ENCODE results near the gene PLK4. TPM values are rescaled to one million over a fixed set of nuclear protein-coding genes. Genes with fewer than 3 reads are reported as not detected.
"Not testable (repeated sequence)": the region's sequence is repeated elsewhere in the genome, so short reads cannot be mapped to it uniquely, and the experiment has no call there.

PLK4 gene
- total RNA-seq, 6 donors from 2014 or later, result 1.3 to 5.2 (median 2.0) TPM

DNA sequence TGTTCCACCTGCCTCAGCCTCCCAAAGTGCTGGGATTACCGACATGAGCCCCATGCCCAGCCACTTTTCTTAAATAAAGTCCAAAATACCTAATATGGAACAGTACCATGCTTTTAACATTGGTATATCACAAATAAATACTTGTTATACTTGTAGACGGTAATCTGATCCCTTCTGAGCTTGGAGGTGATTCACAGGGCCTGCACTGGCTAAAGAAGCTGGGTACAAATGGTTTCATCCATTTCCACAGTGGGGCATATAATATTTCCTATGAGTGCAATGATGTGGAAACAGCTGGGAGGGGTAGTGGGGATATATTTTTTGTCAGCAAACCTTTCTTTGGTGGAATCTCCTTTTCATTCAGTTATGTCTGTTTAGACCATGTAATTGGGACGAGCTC is 35.8 kb downstream of the PLK4 start:
- Histone ChIP-seq H3K9me3 (no peaks in the 10 kb centered on the region), H3K27me3 (no peaks in the 10 kb centered on the region), H3K36me3 (peaks cover 8 to 40% (median 11%) of the 10 kb centered on the region in 4 donors), H3K4me3 (no peak overlapping the region), H3K27ac (no peak overlapping the region), H3K4me1 (no peaks in the 10 kb centered on the region)
- no peak for ATAC-seq (ENCODE audit: low FRiP score in 2 of 2)
- WGBS, 2 donors, result 95 to 99% methylated on average over 3 of the region's 3 CpGs
- TF ChIP-seq, protein P1, sequence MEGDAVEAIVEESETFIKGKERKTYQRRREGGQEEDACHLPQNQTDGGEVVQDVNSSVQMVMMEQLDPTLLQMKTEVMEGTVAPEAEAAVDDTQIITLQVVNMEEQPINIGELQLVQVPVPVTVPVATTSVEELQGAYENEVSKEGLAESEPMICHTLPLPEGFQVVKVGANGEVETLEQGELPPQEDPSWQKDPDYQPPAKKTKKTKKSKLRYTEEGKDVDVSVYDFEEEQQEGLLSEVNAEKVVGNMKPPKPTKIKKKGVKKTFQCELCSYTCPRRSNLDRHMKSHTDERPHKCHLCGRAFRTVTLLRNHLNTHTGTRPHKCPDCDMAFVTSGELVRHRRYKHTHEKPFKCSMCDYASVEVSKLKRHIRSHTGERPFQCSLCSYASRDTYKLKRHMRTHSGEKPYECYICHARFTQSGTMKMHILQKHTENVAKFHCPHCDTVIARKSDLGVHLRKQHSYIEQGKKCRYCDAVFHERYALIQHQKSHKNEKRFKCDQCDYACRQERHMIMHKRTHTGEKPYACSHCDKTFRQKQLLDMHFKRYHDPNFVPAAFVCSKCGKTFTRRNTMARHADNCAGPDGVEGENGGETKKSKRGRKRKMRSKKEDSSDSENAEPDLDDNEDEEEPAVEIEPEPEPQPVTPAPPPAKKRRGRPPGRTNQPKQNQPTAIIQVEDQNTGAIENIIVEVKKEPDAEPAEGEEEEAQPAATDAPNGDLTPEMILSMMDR (IDR thresholded peaks at IDR 0.05), result no peak
- TF ChIP-seq EP300 (IDR thresholded peaks at IDR 0.05), result no peak
- TF ChIP-seq POLR2AphosphoS5 (IDR thresholded peaks at IDR 0.05), result no peak
- TF ChIP-seq POLR2A (IDR thresholded peaks at IDR 0.05), result no peak
- DNase-seq, result no peak

GRCh38 chr4:127917151-127917550 is 36.5 kb downstream of the PLK4 start:
- H3K27me3 ChIP-seq, result no peaks in the 10 kb centered on the region
- TF ChIP-seq POLR2AphosphoS5 (IDR thresholded peaks at IDR 0.05), result no peak
- TF ChIP-seq EP300 (IDR thresholded peaks at IDR 0.05), result no peak
- no peak for TF ChIP-seq POLR2A (IDR thresholded peaks at IDR 0.05)
- TF ChIP-seq, protein P1 (IDR thresholded peaks at IDR 0.05), result no peak
- no peak overlapping the region for H3K27ac ChIP-seq
- no peaks in the 10 kb centered on the region for H3K4me1 ChIP-seq
- no peaks in the 10 kb centered on the region for H3K9me3 ChIP-seq
- H3K4me3 ChIP-seq, result no peak overlapping the region
- DNase-seq (no peak), ATAC-seq (ENCODE audit: low FRiP score in 2 of 2) (no peak)
- H3K36me3 ChIP-seq, result peaks cover 8 to 45% (median 11%) of the 10 kb centered on the region in 4 donors

- Histone ChIP-seq H3K9me3 (no peaks in the 10 kb centered on the region), H3K27me3 (no peaks in the 10 kb centered on the region), H3K36me3 (peaks cover 8 to 49% (median 11%) of the 10 kb centered on the region in 4 donors), H3K4me3 (no peak overlapping the region), H3K27ac (no peak overlapping the region), H3K4me1 (no peaks in the 10 kb centered on the region)
- 91 to 93% methylated on average over 3 of the region's 3 CpGs for WGBS, 2 donors
- TF ChIP-seq POLR2AphosphoS5 (IDR thresholded peaks at IDR 0.05), result no peak
- no peak for TF ChIP-seq EP300 (IDR thresholded peaks at IDR 0.05)
- DNase-seq (no peak), ATAC-seq (ENCODE audit: low FRiP score in 2 of 2) (no peak)
Observed at GRCh38 chr4:127920521-127920920, 39.8 kb downstream of the PLK4 start.

DNA sequence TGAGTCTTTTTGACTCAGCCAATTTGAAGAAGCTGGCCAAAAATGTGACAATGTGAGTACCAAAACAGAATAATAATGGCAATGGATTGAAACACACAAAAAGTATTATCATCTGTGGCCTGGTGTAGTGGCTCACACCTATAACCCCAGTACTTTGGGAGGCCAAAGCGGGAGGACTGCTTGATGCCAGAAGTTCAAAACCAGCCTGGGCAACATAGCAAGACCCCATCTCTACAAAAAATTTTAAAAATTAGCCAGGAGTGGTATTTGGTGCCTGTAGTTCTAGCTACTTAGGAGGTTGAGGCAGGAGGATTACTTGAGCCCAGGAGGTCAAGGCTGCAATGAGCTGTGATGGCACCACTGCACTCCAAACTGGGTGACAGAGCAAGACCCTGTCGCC is 41.5 kb downstream of the PLK4 start:
- Histone ChIP-seq H3K36me3 (peaks cover 8 to 54% (median 13%) of the 10 kb centered on the region in 4 donors), H3K4me3 (no peak overlapping the region), H3K4me1 (no peaks in the 10 kb centered on the region), H3K27ac (no peak overlapping the region), H3K27me3 (no peaks in the 10 kb centered on the region), H3K9me3 (no peaks in the 10 kb centered on the region)
- ATAC-seq (ENCODE audit: low FRiP score in 2 of 2) (no peak), DNase-seq (no peak)
- TF ChIP-seq, protein P1 (IDR thresholded peaks at IDR 0.05), result no peak
- TF ChIP-seq POLR2A (IDR thresholded peaks at IDR 0.05), result no peak
- no peak for TF ChIP-seq POLR2AphosphoS5 (IDR thresholded peaks at IDR 0.05)
- TF ChIP-seq EP300 (IDR thresholded peaks at IDR 0.05), result no peak
- 92 to 99% methylated on average over 2 of the region's 2 CpGs for WGBS, 2 donors

DNA sequence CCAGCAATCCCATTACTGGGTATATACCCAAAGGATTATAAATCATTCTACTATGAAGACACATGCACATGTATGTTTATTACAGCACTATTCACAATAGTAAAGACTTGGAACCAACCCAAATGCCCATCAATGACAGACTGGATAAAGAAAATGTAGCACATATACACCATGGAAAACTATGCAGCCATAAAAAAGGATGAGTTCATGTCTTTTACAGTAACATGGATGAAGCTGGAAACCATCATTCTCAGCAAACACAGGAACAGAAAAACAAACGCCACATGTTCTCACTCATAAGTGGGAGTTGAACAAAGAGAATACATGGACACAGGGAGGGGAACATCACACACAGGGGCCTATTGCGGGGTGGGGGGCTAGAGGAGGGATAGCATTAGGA is 45.0 kb downstream of the PLK4 start:
- 96 to 100% methylated on average over 2 of the region's 2 CpGs for WGBS, 2 donors
- not testable (repeated sequence) for ATAC-seq (ENCODE audit: low FRiP score in 2 of 2); H3K27ac ChIP-seq; DNase-seq; H3K4me1 ChIP-seq; H3K4me3 ChIP-seq; H3K27me3 ChIP-seq; H3K9me3 ChIP-seq
- H3K36me3 ChIP-seq, result peaks cover 4 to 56% (median 11%) of the 10 kb centered on the region in 4 donors

DNA sequence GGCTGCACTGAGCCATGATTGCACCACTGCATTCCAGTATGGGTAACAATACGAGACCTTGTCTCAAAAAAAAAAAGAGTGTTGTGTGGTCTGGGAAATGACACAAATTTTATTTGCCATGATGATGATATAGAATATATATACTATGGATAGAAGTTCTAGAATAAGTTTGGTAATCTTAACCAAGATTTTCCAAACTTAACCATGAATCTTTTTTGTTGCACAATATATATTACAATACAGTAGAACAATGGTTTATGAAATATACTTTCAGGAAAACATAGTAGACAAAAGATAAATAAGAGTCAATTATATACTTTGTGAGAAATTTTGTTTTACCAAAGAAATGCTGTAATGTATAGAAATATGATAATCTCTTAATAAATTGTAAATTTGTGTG is 49.5 kb downstream of the PLK4 start:
- H3K36me3 ChIP-seq, result peaks cover 0 to 50% (median 6%) of the 10 kb centered on the region in 4 donors
- H3K27me3 ChIP-seq, result no peaks in the 10 kb centered on the region
- WGBS, 2 donors, result 97 to 100% methylated on average over 1 of the region's 1 CpG
- TF ChIP-seq POLR2AphosphoS5 (IDR thresholded peaks at IDR 0.05) (no peak), POLR2A (IDR thresholded peaks at IDR 0.05) (no peak), EP300 (IDR thresholded peaks at IDR 0.05) (no peak)
- TF ChIP-seq, protein P1 (IDR thresholded peaks at IDR 0.05), result no peak
- no peaks in the 10 kb centered on the region for H3K4me1 ChIP-seq
- no peak overlapping the region for H3K4me3 ChIP-seq
- no peak overlapping the region for H3K27ac ChIP-seq
- ATAC-seq (ENCODE audit: low FRiP score in 2 of 2) (no peak), DNase-seq (no peak)
- H3K9me3 ChIP-seq, result no peaks in the 10 kb centered on the region

- peaks cover 0 to 41% (median 4%) of the 10 kb centered on the region in 4 donors for H3K36me3 ChIP-seq
- not testable (repeated sequence) for H3K27me3 ChIP-seq
Observed at GRCh38 chr4:127931836-127932235, 51.1 kb downstream of the PLK4 start.

More at GRCh38 chr4:127931836-127932235, 51.1 kb downstream of the PLK4 start:
- H3K27ac ChIP-seq; DNase-seq; H3K4me3 ChIP-seq; H3K4me1 ChIP-seq; H3K9me3 ChIP-seq; ATAC-seq (ENCODE audit: low FRiP score in 2 of 2): not testable (repeated sequence)
- WGBS, 2 donors, result 91 to 98% methylated on average over 6 of the region's 6 CpGs
